HG03457 (cell line): Measurements from ENCODE around the gene RIPK1.
"Not testable (repeated sequence)": the region's sequence is repeated elsewhere in the genome, so short reads cannot be mapped to it uniquely, and the experiment has no call there.

Experiments used
- ATAC-seq: cut with Tn5 transposase; IDR thresholded peaks from one replicate; pipeline ENCODE4 v1.9.1; 2021; ENCODE audit warnings: moderate number of reproducible peaks; ENCODE audit not compliant: unreplicated experiment

RIPK1 gene

DNA sequence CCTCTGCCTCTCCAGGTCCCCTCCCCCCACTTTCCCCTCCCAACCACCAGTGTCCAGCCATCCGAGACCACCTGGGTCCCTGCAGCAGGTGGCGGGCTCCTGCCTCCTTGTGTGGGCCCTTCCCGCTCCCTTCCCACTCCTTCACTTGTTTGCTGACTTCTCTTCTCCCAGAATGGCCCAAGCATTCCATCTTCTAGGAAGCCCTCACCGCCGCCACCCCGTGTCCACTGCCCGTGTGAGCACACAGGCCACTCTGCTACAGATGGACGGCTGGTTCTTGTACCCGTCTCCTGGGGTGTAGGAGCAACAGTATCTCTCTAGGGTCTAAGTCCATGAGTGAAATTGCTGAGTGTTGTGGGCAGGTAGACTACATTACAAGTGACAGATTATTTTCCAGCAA is 65.2 kb downstream of the RIPK1 start:
- ATAC-seq: no peak

DNA sequence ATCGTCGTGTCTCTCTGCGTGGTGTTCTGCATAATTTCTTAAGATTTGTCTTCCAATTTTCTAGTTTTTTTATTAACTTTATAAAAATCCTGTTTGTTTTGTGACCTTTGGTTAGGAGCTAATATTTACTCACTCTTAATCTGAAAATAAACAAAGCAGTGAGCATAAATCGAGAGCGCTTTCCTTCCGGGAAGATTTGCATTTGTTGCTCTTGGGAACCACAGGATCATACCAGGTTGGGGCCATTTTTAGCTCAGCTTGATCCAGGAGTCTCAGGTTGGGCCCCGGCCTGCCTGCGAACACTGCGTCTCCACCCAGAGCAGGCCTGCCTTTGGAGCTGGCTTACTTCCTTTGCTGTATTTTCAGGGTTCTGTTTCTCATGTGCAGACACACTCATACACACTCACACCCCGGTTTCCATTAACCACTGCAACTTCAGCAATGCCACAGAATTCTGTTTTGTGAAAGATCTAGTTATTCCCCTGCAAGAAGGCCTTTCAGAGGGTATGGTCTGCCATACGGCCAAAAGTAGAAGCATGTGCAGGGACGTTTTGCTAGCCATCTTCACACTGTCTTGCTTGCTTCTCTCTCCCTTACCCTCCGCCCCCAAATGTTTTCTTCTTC is 67.5 kb downstream of the RIPK1 start:
- ATAC-seq: no peak

DNA sequence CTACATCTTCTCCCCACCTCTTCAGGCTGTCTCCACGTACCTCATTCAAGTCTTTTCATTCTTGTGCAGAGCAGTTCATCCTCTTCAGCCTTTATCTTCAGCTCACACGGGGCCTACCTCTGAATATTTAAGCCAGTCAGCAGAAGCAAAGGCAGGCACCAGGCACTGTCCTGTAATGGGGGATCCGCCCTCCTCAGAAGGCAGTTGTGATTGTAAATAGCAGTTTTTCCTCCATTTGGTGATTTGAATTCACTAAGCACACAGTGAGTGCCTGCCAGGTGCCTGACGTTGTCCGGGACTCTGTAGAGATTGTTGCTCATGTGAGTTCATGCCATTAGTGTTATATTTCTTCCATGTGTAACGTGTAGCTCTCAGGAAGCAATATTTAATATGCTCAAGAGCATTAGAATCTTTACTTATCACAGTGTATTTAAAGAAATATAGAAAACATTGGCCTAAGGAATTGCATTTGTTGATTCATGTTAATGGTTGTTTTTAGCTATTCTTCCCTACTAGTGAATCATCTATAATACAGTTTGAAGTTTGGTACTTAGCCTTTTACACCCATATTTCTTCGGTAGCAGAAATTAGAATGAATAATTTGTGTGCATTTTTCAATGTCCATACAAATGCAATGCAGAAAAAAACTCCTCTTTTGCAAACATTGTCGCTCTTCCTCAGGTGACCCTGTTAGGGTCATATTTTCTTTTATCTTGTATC is 68.2 kb downstream of the RIPK1 start:
- no peak for ATAC-seq

DNA sequence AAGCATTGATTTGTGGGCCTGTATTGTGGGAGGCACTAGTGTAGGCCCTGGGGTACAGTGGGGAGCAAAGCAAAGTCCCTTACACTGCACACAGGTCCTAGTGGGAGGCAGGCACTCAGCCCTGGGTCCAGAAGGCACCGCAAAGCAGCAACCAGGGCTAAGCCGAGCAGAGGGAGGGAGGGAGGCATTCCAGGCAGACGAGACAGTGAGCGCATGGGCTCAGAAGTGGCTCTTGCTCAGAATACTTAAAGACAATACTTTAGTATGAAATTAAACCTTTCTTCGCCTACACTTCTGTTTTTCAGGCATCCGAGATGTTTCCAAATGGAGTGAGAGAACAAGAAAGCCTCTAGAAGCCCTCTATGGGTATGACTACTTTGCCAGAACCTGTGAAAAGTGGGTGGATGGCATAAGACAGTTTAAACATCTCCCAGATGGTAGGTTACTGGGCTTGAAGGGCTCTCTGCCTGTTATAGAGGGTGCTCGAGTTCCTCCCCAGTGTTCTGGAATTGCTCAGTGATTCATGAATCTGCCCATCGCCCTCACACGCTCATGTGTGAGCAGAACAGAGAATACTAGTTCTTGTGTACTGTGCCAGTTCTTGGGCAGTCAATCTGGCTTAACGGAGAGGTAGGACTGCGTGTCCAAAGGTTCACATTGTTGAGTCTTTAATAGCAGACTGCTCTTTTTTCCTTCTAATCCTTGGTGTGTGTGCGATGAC is 68.9 kb downstream of the RIPK1 start:
- no peak for ATAC-seq

DNA sequence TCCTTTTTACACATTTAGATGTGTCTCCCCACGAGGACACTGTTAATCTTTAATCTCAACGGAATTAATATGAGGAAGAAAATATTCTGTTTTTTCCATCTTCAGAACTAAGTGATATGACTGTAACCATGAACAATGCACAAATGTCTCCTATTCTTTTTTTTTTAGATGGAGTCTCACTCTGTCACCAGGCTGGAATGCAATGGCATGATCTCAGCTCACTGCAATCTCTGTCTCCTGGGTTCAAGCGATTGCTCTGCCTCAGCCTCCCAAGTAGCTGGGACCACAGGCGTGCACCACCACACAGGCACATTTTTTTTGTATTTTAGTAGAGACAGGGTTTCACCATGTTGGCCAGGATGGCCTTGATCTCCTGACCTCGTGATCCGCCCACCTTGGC is 69.6 kb downstream of the RIPK1 start:
- not testable (repeated sequence) for ATAC-seq

DNA sequence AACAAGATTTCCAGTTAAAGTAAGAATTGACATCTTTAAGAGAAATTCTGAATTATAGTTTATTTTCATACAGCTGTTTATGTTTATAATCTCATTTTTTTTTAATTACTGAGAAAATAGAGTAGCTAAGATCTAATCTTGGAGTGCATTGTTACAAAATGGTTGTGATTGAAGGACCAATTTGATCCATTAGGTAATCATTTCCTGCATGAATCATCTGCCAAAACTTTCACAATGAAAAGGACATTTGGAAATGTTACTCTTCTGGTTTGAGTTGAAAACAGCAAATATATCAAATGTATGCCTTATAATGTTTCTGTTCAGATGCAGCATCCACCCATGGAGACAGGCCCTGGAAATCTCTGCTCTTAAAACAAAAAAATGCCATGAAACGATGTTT is 70.0 kb downstream of the RIPK1 start:
- ATAC-seq: no peak

DNA sequence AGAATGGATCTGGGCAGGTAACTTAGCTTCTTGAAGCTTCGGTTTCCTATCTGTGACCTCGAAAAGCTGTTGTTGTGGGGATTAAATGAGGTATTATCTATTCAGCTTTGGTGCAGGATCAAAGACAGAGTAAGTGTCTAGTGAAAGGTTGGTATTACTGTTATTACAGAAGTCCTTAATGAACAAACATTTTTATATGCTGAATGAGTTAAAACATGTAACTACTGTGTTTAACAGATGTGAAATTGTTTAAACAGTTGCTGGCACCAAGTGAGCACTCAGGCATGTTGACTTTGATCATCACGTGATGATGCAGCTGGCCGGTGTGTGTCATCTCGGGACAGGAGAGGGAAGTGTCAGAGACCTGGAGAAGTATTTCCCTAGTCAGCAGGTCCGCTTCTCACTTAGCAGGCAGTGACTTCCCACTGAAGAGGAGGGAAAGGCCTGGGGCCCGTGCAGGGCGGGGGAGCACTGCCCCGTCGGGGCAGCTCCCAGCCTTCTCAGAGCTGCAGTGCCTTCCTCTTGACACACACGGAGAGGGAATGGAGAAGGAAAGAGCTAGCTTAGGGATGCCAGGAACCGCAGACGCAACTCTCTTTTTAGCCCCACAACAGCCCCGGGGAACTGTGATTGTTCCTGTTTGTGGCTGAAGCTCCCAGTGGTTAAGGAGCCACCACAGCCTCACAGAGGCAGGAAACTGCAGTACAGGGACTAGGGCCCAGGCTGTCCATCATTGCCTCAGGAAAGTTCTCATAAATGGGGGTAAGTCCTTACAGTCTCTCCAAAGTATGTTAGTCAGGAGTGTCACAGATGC is 71.0 kb downstream of the RIPK1 start:
- no peak for ATAC-seq

DNA sequence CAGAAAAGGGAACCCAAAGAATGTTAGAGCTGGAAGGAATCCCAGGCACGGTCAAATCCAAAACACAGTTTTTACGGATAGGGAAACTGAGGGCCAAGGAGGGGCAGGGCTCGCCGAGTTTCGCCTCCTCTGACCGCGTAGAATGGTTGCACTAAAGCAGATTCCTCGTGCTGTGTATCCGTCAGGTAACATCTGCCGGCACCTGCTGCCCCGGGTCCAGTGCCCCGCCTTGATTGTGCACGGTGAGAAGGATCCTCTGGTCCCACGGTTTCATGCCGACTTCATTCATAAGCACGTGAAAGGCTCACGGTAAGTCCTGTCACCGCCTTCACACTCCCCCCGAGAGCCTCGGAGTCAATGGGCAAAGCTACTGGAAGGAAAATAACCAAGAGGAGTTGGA is 71.9 kb downstream of the RIPK1 start:
- no peak for ATAC-seq

DNA sequence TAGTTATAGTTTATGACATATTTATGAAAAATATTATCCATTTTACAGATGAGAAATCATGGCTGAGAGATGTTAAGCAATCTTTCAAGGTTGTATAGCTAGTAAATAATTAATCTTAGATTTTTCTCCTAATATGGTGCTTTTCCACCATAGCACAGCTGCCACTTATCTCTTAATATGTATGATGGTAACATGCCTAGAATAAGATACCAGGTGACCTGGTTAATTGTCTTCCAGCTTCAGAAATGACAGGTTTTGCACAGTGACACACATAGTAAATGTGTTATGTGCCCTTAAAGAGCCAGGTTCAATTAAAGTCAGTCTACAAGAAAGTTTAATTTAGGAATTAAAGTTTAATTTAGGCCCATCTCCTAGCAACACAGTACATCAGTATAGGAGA is 74.2 kb downstream of the RIPK1 start:
- ATAC-seq: no peak

DNA sequence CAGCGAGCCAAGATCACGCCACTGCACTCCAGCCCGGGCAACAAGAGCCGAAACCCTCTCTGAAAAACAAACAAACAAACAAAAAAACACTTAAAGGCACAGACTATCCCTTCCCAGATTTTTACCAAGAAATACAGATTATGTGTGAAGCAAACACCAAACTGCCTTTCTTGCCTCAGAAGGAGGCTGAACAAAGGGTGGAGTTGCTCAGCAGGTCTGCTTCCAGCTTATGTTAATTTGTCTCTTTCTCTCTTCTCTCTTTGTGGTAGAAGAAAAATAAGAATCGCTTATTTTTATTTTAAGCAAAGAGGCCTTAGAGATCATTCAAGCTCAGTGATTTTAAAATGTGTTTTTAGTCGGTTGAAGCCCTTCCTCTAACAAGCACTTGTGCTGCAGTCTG is 74.9 kb downstream of the RIPK1 start:
- no peak for ATAC-seq

DNA sequence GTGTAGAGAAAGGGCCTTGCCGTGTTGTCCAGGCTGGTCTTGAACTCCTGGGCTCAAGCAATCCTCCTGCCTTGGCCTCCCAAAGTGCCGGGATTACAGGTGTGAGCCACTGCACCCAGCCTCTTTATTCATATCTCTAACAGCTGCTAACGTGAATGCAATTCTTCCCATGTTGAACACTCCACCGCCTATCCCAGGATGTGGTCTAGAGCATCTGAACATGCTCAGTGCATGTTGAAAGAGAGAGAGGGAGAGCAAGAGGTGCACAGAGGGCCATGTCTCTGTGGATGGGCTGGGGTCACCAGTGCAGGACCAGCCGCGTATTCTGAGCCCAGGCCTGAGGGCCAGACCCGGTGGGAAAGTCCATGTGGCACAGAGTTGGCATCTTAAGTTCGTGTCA is 76.3 kb downstream of the RIPK1 start:
- ATAC-seq: no peak

DNA sequence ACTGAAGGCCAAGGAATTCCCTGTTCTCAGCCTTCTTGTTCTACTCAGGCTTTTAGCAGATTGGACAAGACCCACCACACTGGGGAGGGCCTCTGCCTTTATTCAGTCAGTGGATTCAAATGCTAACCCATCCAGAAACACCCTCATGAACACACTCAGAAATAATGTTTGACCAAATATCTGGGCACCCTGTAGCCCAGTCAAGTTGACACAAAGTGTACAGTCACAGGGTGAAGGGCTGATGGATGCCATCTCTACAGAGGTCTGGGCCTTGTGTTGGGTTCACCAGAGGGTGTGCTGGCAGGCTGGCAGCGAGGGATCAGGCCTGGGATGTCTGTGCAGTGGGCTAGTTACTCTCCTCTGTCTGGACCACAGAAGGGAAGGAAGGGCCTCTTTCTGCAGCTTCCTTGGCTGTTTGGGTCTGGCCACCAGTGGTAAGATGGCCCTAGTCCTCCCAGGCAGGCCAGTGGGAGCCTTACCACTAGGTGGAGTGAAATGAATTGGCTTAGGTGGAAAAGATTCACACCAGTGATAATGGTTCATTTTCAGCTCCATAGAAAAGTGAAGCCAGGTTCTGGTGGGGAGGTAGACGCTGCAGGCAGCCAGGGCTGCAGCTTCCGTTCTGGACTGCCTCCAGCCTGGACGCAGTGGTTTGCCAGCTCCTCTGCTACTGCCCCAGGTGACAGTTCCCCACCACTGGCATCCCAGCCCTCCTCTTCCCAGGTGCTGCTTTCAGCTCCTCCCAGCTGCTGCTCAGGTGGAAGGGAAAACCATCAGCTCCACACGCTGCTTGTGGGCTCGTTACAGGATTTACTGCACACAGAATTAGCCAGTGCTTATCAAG is 79.8 kb downstream of the RIPK1 start:
- ATAC-seq: no peak

DNA sequence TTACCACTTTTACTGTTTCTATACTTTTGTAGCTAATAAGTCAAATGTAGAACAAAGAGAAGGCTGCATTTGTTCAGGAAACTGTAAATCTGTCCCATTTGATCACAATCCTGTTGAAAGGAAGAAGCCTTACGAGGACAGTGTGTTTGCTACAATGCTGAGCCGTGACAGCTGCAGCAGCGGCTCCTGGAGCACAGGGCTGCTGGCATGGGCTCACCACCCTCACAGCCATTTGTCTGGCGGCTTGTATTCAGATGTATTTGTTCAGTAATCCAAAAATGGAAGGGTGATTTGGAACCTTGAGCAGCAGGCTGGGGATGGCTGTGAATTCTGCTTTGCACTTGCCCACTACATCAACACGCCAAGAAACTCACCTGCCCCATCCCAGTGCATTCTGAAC is 83.4 kb downstream of the RIPK1 start:
- ATAC-seq: no peak

DNA sequence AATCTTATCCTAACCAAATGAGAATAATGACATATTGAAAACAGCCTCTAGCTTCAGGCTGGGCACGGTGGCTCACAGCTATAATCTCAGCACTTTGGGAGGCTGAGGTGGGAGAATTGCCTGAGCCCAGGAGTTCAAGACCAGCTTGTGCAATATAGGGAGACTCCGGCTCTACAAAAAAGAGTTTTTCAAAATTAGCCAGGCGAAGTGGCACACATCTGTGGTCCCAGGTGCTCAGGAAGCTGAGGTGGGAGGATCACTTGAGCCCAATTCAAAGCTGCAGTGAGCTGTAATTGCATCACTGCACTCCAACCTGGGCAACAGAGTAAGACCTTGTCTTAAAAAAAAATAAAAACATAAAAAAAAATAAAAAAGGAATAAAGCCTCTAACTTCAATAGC is 84.4 kb downstream of the RIPK1 start:
- no peak for ATAC-seq

DNA sequence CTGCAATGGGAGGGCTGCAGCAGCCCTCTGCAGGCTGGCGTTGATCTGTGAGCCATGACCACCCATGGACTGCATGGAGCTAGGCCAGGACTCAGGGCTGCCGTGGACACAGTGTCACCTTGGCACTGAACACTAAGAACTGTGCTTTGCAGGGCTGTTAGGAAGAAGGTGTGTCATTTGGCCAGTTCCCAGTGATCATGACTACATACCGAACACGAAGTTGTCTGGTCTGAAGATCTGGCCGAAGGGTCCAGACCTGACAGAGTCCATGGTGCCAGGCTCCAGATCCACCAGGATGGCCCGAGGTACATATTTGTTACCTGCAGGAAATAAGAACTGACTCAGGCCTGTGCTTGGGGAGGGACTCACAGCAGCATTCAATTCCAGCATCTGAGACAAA is 87.1 kb downstream of the RIPK1 start:
- not testable (repeated sequence) for ATAC-seq

DNA sequence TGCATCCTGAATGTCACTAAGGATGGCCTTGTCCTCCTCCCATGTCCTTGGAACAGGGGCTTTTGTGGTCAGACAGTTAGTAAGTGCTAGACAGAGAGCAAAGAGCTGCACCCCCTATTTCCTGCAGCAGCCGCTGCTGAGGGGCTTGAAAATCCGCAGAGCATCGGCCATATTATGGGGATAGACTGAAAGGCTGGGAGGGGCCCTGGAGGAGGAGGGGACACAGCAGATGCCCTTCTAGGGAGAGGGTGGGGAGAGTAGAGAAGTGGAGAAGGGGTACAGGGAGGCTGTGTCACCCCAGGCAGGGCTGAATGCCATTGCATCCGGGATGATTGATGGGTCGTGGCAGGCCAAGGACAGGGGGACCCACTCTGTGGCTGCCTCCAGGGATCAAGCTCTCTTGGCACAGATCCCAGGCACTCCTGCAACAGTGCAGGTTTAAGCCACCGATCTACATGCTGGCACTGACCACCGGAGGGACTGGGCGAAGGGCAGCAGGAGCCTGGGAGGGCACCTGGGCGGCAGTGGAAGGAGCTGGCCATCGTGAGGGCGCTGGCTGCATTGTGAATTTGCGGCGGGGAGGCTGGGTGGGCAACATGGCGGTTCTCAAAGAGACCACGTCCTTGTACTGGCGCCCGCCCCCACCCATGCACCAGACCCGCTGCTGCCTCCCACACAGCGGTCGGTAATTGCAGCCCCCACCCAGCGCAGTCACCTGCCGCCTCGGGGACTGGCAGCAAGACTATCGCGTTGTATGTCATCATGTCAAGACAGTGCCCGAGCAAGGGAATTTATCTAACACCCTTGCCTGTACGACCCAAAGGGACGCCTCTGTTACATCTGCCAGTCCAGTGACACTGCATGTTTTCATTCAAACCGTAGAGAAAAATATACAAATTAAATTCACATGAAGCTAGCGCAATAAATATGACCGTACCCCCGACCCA is 88.2 kb downstream of the RIPK1 start:
- ATAC-seq: not testable (repeated sequence)

DNA sequence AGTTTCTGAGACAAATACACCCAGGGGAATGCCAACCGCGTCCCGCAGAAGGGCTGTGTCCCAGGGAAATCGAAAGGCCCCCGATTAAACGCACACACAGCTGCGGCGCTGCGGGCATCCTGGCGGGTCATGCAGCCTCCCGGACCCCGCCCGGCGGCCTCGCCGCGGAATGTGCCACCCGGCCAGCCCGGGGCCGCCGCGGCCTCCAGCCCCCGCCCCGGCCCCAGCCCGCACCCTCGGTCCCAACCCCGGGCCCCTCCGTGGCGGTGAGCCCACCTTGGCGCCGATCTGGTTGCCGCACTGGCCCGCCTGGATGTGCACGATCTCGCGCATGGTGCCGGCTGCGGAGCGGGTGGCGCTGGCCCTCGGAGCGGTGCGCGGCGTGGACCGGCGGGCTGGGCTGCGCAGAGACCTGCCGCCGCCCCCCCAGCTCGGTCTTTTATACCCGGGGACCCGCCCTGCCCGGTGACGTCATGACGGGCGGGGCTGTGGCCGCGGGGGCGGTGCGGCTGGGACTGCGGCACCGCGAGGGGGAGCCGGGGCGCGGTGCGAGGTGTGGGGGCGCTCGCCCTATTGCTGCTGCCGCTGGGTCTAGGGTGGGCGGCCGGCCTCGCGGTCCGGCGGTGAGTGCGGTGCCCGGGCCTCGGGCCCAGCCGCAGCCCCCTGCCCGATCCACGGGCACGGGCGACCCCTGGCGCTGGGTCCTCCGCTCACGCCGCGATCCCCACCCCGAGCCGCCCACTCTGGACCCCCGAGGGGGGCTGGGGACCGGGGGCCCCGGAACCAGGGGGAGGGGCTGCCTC is 89.0 kb downstream of the RIPK1 start, which contains the start of gene TUBB2A:
Gene TUBB2A, minus strand, starts transcription at position 414 of the 803 bp plus-strand sequence. Its CDS starts 81 bp downstream, at position 333.
- peak; percentile 61 for ATAC-seq
